HG03159 (cell line): ENCODE data around the gene CBARP.

Experiments used
- ATAC-seq: cut with Tn5 transposase; IDR thresholded peaks from one replicate; pipeline ENCODE4 v1.9.1; 2021; ENCODE audit warnings: mild to moderate bottlenecking, moderate library complexity; ENCODE audit not compliant: unreplicated experiment

CBARP gene

DNA sequence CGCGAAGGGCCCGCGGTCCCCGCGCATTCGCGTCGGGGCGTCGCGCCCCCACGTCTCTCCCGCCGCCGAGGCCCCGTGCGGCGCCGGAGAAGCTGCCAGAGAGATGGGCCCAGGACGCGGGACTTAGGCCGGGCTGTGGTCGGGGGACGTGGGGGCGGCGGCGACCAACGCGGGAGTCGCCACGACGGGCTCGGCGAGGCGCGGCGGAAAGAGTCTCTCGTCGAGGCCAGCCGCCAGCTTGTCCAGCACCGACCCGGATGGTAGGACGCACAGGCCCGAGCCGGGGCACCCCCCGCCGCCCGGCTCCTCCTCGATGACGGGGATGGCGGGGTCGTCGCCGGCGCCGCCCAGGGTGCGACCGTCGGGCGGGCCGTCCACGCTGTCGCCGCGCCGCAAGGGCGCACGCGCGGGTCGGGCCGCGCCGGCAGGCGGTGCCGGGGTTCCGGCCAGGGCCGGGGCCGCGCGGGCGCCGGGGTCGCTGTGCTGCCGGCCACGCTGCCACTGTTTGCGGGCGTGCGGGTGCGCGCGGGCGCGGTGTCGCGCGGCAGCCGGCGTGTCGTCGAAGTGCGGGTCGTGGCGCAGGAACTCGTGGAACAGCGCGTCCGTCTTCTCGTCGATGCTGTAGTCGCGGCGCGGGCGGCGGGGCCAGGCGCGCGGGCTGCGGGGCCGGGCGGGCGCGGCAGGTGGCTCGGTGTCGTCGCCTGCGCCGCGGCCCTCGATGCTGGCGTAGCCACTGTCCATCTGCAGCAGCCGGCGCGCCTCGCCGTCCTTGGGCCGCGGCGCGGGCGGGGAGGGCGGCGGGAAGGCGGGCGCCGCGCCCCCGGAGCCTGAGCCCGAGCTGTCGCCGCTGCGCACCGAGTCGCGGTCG lies 8.5 kb downstream of the CBARP start:
- no peak for ATAC-seq

DNA sequence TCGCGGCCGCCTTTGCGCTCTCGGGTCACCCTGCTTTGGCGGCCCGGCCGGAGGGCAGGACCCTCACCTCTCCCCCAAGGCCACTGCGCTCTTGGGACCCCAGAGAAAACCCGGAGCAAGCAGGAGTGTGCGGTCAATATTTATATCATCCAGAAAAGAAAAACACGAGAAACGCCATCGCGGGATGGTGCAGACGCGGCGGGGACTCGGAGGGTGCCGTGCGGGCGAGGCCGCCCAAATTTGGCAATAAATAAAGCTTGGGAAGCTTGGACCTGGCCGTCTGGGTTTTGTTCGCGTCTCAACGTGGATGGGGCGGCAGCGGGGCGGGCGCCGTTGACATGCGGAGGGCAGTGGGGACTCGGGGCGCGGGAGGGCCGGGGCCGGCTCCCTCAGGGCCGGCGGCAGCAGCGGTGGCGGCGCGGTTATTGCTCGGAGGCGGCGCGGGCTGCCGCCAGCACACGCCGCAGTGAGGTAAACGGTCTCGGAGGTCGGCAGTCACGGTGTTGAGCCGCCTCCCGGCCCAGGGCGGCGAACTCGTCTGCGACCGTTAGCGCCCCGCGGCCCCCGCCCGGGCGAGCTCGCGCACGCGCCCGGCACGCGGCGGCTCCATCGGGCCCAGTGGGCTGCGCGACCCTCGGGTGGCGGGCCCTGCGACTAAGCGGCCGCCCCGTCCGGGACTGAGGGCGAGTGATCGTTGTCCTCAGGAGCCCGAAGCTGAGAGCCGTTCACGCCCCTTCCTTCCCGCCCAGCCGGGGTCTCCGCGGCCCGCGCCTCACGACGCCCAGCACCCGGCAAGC lies 9.4 kb downstream of the CBARP start:
- no peak for ATAC-seq

GRCh38 chr19:1227304-1228054 lies 10.3 kb downstream of the CBARP start:
- no peak for ATAC-seq

GRCh38 chr19:1226522-1227303 lies 11.1 kb downstream of the CBARP start:
- no peak for ATAC-seq

DNA sequence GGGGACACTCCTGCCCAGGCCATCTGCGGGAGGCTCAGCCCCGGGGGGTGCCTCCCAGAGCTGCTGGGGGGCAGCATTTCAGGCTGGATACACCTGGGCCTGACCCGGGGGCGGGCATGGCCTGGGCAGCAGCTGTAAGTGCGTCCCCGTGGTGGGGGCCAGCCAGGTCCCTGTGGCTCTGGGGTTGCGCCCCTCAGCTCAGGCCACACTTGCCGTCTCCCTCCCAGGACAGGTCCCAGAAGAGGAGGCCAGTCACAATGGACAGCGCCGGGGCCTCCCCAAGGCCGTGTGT lies 11.6 kb downstream of the CBARP start:
- no peak for ATAC-seq

DNA sequence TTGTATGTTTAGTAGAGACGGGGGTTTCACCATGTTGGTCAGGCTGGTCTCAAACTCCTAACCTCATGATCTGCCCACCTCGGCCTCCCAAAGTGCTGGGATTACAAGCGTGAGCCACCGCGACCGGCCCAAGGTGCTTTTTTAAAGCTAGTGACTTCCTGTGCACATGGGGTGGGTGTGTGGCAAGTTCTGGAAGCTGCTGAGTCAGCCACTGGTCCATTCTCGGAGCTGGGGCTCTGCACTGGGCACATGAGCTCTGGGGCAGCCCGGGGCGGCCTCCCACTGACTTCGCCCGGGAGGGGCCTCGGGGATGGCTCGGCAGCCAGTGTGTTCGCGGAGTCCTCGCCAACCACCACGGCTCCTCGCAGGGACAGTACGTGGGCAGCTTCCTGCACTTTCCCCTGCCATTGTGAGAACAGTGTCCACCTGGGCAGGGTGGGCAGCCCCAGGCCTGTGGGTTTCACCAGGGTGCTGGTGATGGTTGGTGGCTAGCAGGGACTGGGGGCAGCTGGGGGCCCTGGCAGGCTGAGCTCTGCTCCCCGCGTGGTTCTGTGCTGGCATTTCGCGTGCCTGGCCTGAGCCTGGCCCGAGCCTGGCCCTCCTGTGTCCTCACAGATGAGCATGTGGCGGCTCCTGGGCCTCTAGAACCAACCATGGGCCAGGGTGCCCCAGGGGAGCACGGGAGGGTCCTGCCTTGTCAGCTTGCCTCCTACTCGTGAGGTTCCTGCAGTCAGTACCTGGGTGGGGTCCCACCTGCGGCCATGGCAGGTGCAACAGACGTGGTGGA lies 12.2 kb downstream of the CBARP start:
- ATAC-seq, result no peak

GRCh38 chr19:1224847-1225246 lies 13.0 kb downstream of the CBARP start:
- ATAC-seq, result no peak

- no peak for ATAC-seq
These were observed 13.6 kb downstream of the CBARP start for GRCh38 chr19:1224047-1224825.

GRCh38 chr19:1223018-1223855 lies 14.6 kb downstream of the CBARP start:
- no peak for ATAC-seq

DNA sequence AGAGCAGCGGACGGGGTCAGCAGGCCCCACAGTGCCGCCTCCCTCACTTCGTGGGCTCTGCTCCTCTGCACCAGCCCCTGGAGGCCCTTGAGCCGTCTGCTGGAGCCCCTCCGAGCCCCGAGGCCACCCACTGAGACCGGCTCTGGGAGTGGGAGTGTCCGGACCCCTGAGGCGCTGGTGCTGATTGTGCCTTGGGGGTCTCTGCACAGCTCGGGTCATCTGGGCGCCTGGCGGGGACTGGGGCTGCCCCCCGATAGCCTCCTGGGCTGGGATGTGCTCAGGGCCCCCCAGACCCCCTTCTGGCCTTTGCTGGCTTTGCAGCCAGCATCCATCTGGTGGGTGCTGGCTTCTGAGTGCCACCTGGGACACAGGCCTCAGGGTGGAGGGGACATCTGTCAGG lies 15.4 kb downstream of the CBARP start:
- no peak for ATAC-seq

DNA sequence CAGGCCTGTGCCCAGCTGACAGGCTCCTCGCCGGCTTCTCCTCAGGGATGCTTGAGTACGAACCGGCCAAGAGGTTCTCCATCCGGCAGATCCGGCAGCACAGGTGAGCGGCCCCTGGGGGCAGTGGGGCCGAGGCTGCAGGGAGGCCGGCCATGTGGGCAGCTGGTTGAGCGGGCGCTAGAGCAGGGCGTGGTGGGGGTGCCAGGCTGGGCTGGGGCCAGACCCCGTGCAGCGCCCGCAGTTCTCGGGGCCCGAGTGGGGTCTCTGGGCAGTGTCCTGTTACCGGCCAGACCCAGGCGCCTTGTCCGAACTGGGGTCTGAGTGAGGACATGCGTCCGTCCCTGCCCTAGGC lies 15.9 kb downstream of the CBARP start:
- ATAC-seq, result no peak

- no peak for ATAC-seq
These were observed 16.6 kb downstream of the CBARP start for GRCh38 chr19:1220976-1221903.

GRCh38 chr19:1220477-1220930 lies 17.3 kb downstream of the CBARP start:
- no peak for ATAC-seq

DNA sequence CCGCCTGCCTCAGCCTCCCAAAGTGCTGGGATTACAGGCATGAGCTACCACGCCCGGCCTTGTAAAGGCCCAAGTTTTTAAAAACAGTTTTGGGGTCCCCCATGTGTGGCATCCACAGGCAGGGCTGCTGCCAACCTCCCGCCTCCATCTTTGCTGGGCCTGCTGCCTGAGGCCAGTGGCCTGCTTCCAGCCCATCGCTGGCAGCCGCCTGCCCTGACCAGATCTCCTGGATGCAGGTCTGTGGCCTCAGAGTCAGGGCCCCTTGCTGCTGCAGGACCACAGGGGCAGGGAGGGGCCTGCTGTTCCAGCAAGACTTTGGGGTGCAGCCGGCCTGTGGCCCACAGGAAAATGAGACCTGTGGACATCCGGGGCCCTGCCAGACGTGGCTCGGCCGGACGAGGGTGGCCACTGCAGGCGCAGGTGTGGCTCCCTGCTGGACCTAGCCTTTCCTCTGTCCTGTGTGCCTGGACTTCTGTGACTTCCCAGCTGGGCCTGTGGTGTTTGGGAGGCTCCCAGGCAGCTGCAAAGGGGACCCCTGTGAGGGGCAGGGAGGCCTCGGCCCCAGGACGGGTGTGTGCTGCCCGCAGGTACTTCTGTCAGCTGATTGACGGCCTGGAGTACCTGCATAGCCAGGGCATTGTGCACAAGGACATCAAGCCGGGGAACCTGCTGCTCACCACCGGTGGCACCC lies 17.9 kb downstream of the CBARP start:
- ATAC-seq, result no peak

- no peak for ATAC-seq
These were observed 18.8 kb downstream of the CBARP start for GRCh38 chr19:1218751-1219567.

GRCh38 chr19:1217366-1217765 lies 20.4 kb downstream of the CBARP start:
- no peak for ATAC-seq
